OCI-LY1 (cell line): Measurements from ENCODE around the gene ADGRD2.

ENCODE experiments used
- H2AFZ ChIP-seq: fragments of 200-600 bp; sonication (generic), shearing (Covaris generic); 2 replicates; pipeline ENCODE4 v1.6.0; 2014; ENCODE audit warnings: antibody characterized with exemption, mild to moderate bottlenecking, low read length
- H3F3A ChIP-seq: fragments of 200-600 bp; sonication (generic), shearing (Covaris generic); 2 replicates; pipeline ENCODE4 v1.6.0; 2014; ENCODE audit warnings: mild to moderate bottlenecking, antibody characterized with exemption, low read length, moderate library complexity; ENCODE audit not compliant: insufficient read depth
- H3K27ac ChIP-seq: fragments of 200-600 bp; sonication (generic); 2 replicates; pipeline ENCODE4 v1.5.1; 2014; ENCODE audit warnings: low read length, mixed run types, mild to moderate bottlenecking, low read depth; ENCODE audit not compliant: poor library complexity, severe bottlenecking
- H3K27me3 ChIP-seq: fragments of 200-600 bp; sonication (generic); 2 replicates; pipeline ENCODE4 v1.6.0; 2014; ENCODE audit warnings: antibody characterized with exemption, mild to moderate bottlenecking, low read length, moderate library complexity; ENCODE audit not compliant: insufficient read depth
- H3K36me3 ChIP-seq: fragments of 200-600 bp; sonication (generic); 2 replicates; pipeline ENCODE4 v1.6.1; 2014; ENCODE audit warnings: mild to moderate bottlenecking, antibody characterized with exemption, low read length, moderate library complexity, mixed read lengths; ENCODE audit not compliant: insufficient read depth
- H3K4me1 ChIP-seq: fragments of 200-600 bp; sonication (generic); 2 replicates; pipeline ENCODE4 v1.5.1; 2014; ENCODE audit warnings: mild to moderate bottlenecking, low read length, moderate library complexity; ENCODE audit not compliant: insufficient read depth, severe bottlenecking
- H3K4me2 ChIP-seq: fragments of 200-600 bp; sonication (generic), shearing (Covaris generic); 2 replicates; pipeline ENCODE4 v1.6.1; 2014; ENCODE audit warnings: low read length
- H3K4me3 ChIP-seq: fragments of 200-600 bp; sonication (generic); 2 replicates; pipeline ENCODE4 v1.5.1; 2014; ENCODE audit warnings: low read length, low read depth, mild to moderate bottlenecking, mixed read lengths; ENCODE audit not compliant: poor library complexity, severe bottlenecking
- H3K79me2 ChIP-seq: fragments of 200-600 bp; shearing (Covaris generic); 2 replicates; pipeline ENCODE4 v1.6.1; 2016; ENCODE audit warnings: mixed run types, low read length, mixed read lengths; ENCODE audit not compliant: insufficient read depth
- H3K9ac ChIP-seq: fragments of 200-600 bp; sonication (generic), shearing (Covaris generic); 2 replicates; pipeline ENCODE4 v1.6.1; 2014; ENCODE audit warnings: mild to moderate bottlenecking, low read length, mixed read lengths
- H3K9me2 ChIP-seq: fragments of 200-600 bp; sonication (generic), shearing (Covaris generic); 2 replicates; pipeline ENCODE4 v1.6.1; 2014; ENCODE audit warnings: low read depth, mild to moderate bottlenecking, low read length, mixed read lengths
- H3K9me3 ChIP-seq: fragments of 200-600 bp; shearing (Covaris generic); 2 replicates; pipeline ENCODE4 v1.6.1; 2014; ENCODE audit warnings: low read length, mixed read lengths
- H4K20me1 ChIP-seq: fragments of 200-600 bp; sonication (generic), shearing (Covaris generic); 2 replicates; pipeline ENCODE4 v1.6.0; 2016; ENCODE audit warnings: mild to moderate bottlenecking, low read length; ENCODE audit not compliant: insufficient read depth
- CTCF ChIP-seq: fragments of 200-600 bp; sonication (generic), shearing (Covaris generic); IDR thresholded peaks from 2 replicates; pipeline ENCODE4 v1.5.1; 2017; ENCODE audit warnings: mild to moderate bottlenecking, antibody characterized with exemption, low read length, moderate library complexity, mixed read lengths
- EZH2 ChIP-seq: fragments of 200-600 bp; sonication (generic), shearing (Covaris generic); IDR thresholded peaks from 2 replicates; pipeline ENCODE4 v1.8.0; 2017; ENCODE audit warnings: borderline replicate concordance, mixed run types, mild to moderate bottlenecking, antibody characterized with exemption, low read length, moderate library complexity, mixed read lengths

ADGRD2 gene

DNA sequence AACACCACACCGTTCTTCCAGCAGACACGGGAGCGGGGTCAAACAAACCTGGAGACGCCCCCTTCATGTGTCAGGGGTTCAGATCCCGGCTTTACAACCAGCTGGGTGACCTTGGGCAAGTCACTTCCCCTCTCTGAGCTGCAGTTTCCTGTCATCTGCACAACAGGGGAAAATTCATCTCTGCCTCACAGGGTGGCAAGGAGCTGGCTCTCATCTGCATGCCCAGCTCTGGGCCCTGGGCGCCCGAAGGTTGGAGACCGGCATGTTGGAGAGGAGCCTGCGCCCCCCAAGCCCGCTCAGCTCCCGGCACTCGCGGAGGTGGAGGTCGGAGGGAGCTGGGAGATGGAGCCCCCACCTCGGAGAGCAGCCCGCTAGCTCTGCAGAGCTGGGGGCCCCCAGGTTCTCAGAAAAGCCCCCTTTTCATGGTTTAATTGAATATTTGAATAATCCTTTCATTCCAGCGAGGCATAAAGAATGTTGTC is 36.6 kb downstream of the ADGRD2 start:
- no peak overlapping the region for H3K27ac ChIP-seq
- H3K4me1 ChIP-seq: no peaks in the 10 kb centered on the region
- no peaks in the 10 kb centered on the region for H4K20me1 ChIP-seq
- H3K4me3 ChIP-seq: no peak overlapping the region
- no peaks in the 10 kb centered on the region for H3K27me3 ChIP-seq
- H3K9ac ChIP-seq: no peak overlapping the region
- H3K9me2 ChIP-seq: no peaks in the 10 kb centered on the region
- H3K36me3 ChIP-seq: no peaks in the 10 kb centered on the region
- no peaks in the 10 kb centered on the region for H3K79me2 ChIP-seq
- H3F3A ChIP-seq: no peaks in the 10 kb centered on the region
- H3K9me3 ChIP-seq: no peaks in the 10 kb centered on the region
- no peak overlapping the region for H2AFZ ChIP-seq
- no peak for TF ChIP-seq CTCF
- TF ChIP-seq EZH2: no peak
- H3K4me2 ChIP-seq: no peak overlapping the region

GRCh38 chr9:124487260-124488182 is 37.3 kb downstream of the ADGRD2 start:
- no peak for TF ChIP-seq CTCF
- TF ChIP-seq EZH2: no peak
- H2AFZ ChIP-seq: no peak overlapping the region
- no peak overlapping the region for H3K9ac ChIP-seq
- H3K9me2 ChIP-seq: no peaks in the 10 kb centered on the region
- no peak overlapping the region for H3K4me3 ChIP-seq
- H3K4me1 ChIP-seq: no peaks in the 10 kb centered on the region
- no peaks in the 10 kb centered on the region for H3K9me3 ChIP-seq
- no peaks in the 10 kb centered on the region for H4K20me1 ChIP-seq
- H3K27ac ChIP-seq: no peak overlapping the region
- no peaks in the 10 kb centered on the region for H3K79me2 ChIP-seq
- H3F3A ChIP-seq: no peaks in the 10 kb centered on the region
- H3K4me2 ChIP-seq: no peak overlapping the region
- H3K36me3 ChIP-seq: no peaks in the 10 kb centered on the region
- no peaks in the 10 kb centered on the region for H3K27me3 ChIP-seq

DNA sequence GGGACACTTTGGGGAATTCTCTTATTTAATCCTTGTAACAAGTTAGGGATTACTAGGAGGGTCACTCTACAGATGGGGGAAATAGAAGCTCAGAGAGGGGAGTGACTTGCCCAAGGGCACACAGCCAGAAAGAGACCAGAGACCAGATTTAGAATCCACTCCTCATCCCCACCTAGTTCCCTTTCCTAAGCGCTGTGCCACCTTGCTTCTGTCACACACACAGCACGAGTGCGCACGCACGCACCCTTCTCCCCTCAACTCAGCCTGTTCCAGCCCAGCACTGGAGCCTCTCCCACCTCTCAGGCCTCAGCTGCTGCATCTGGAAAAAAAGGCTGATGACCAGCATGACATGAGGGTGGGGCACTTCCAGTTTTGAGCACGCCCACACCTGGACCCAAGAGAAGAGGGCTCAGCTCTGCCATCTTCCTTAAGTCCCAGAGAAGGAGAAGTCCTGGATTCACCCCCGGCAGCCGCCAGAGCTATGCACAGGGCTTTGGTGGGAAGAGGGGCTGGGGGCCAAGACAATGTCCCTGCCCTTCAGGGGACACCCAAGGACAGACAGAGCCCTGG is 38.5 kb downstream of the ADGRD2 start:
- no peaks in the 10 kb centered on the region for H3F3A ChIP-seq
- TF ChIP-seq CTCF: no peak
- no peak for TF ChIP-seq EZH2
- no peaks in the 10 kb centered on the region for H3K9me3 ChIP-seq
- no peak overlapping the region for H3K4me3 ChIP-seq
- H3K27me3 ChIP-seq: 0 out of 2 replicates have a peak, but pooled peaks cover under 1% of the 10 kb centered on the region
- H4K20me1 ChIP-seq: no peaks in the 10 kb centered on the region
- no peak overlapping the region for H2AFZ ChIP-seq
- H3K9ac ChIP-seq: no peak overlapping the region
- no peak overlapping the region for H3K27ac ChIP-seq
- H3K9me2 ChIP-seq: no peaks in the 10 kb centered on the region
- H3K79me2 ChIP-seq: no peaks in the 10 kb centered on the region
- H3K4me1 ChIP-seq: no peaks in the 10 kb centered on the region
- H3K36me3 ChIP-seq: no peaks in the 10 kb centered on the region
- H3K4me2 ChIP-seq: no peak overlapping the region
